A673 (cell line): Measurements from ENCODE around the gene GPR149. TPM values are rescaled to one million over a fixed set of nuclear protein-coding genes. Genes with fewer than 3 reads are reported as not detected.
"Not testable (repeated sequence)": the region's sequence is repeated elsewhere in the genome, so short reads cannot be mapped to it uniquely, and the experiment has no call there.

Experiments
- BruUV-seq: library from RNA; stranded (reverse); fragments of 400-500 nt; replicated peaks from 2 replicates; lab custom pipeline; 2021; lab: Mats Ljungman, UMichigan
- CTCF ChIA-PET: fragments of 300-600 bp; sonication (Branson Sonifier 250); formaldehyde crosslinking; loops from one replicate; lab custom pipeline; 2022; ENCODE audit warnings: antibody characterized with exemption; lab: Charles Lee
- POLR2A ChIA-PET: fragments of 300-600 bp; sonication (Branson Sonifier 250); formaldehyde crosslinking; loops from one replicate; lab custom pipeline; 2022; ENCODE audit warnings: antibody characterized with exemption; ENCODE audit not compliant: low non-redundant PET; lab: Charles Lee
- DNase-seq: peaks from one replicate; pipeline ENCODE4 v3.0.0-alpha.2; 2015; ENCODE audit warnings: low spot score
- H3K27ac ChIP-seq: fragments of 200-600 bp; sonication (generic); 2 replicates; pipeline ENCODE4 v1.5.1; 2016; ENCODE audit warnings: mixed run types, low read depth, mild to moderate bottlenecking, mixed read lengths, antibody characterized with exemption, low read length; ENCODE audit not compliant: poor library complexity, severe bottlenecking
- H3K27me3 ChIP-seq: fragments of 200-600 bp; sonication (generic); replicated peaks from 2 replicates; pipeline ENCODE4 v1.6.1; 2017; ENCODE audit warnings: mixed run types, low read depth, mild to moderate bottlenecking, mixed read lengths, antibody characterized with exemption, low read length; ENCODE audit not compliant: insufficient read depth, poor library complexity
- H3K36me3 ChIP-seq: fragments of 200-600 bp; sonication (generic); 2 replicates; pipeline ENCODE4 v1.6.1; 2016; ENCODE audit warnings: mixed run types, mild to moderate bottlenecking, mixed read lengths, antibody characterized with exemption, low read length; ENCODE audit not compliant: insufficient read depth, poor library complexity, severe bottlenecking
- H3K4me1 ChIP-seq: fragments of 200-600 bp; sonication (generic); 2 replicates; pipeline ENCODE4 v1.6.1; 2017; ENCODE audit warnings: mixed run types, mild to moderate bottlenecking, mixed read lengths, antibody characterized with exemption, low read length; ENCODE audit not compliant: insufficient read depth, poor library complexity, severe bottlenecking
- H3K4me3 ChIP-seq: fragments of 200-600 bp; sonication (generic); 2 replicates; pipeline ENCODE4 v1.5.1; 2016; ENCODE audit warnings: low read depth, mixed run types, mild to moderate bottlenecking, mixed read lengths, low read length; ENCODE audit not compliant: poor library complexity, severe bottlenecking
- H3K9me3 ChIP-seq: fragments of 200-600 bp; sonication (generic); 2 replicates; pipeline ENCODE4 v1.6.1; 2016; ENCODE audit warnings: mixed run types, low read depth, mild to moderate bottlenecking, mixed read lengths, antibody characterized with exemption, low read length; ENCODE audit not compliant: poor library complexity, severe bottlenecking
- EZH2 ChIP-seq: fragments of 200-600 bp; sonication (generic); IDR thresholded peaks from 2 replicates; pipeline ENCODE4 v1.6.1; 2017; ENCODE audit warnings: borderline replicate concordance, low read depth, mild to moderate bottlenecking, mixed read lengths, antibody characterized with exemption, low read length; ENCODE audit not compliant: poor library complexity, severe bottlenecking
- intact Hi-C: fragments of 100-400 bp; cut with micrococcal nuclease; formaldehyde crosslinking; loops from one replicate; pipeline ENCODE4 v1.10.0; 2022; ENCODE audit not compliant: unreplicated experiment
- total RNA-seq: library from RNA; stranded (reverse); gene quantifications from 2 replicates; pipeline ENCODE4 v1.2.3, GENCODE V29; 2021
- TF ChIP-seq, protein P1 (sequence below): fragments of 300-800, 200-600 bp; sonication (generic); conservative IDR thresholded peaks from 2 replicates; pipeline ENCODE4 v1.5.1; 2017; ENCODE audit warnings: low read depth, mild to moderate bottlenecking, antibody characterized with exemption, low read length, moderate library complexity, mixed read lengths

The GPR149 gene
- total RNA-seq, 1 experiment from 2014 or later: not detected

DNA sequence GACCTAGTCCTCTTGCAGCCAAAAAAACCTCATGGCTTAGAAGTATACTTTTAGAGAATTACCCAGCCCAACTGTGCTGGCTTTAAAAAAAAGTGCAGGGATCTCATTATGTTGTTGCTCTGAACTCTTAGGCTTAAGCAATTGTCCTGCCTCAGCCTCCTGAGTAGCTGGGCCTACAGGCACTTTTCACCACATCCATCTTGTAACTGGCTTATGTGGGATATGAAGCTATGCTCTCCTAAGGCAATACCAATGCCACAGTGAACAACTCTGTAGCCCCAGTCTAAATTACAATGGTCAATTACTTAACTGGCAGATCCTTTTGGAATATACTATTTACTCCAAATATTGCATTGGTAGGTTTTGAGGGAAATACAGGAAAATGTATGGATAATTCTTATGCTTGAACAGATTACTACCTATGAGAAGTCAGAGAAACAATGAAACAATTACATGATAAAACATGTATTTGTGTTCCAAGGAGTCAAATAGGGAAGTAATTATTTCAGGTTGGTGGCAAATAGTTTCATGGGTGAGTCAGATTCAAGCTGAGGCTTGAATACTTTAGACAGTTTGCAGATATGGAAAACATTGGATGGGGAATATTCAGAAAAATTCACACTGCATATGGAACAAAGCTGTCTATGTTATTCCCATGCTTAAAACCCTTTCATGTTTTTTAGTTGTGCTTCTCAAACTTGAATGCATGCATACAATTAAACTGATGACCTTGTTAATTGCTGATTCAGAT, 34.6 kb upstream of the GPR149 start:
- no peak for DNase-seq
- no peaks in the 10 kb centered on the region for H3K4me1 ChIP-seq
- intact Hi-C loops: no loop called here
- H3K4me3 ChIP-seq: no peak overlapping the region
- no peak for TF ChIP-seq EZH2
- TF ChIP-seq, protein P1, sequence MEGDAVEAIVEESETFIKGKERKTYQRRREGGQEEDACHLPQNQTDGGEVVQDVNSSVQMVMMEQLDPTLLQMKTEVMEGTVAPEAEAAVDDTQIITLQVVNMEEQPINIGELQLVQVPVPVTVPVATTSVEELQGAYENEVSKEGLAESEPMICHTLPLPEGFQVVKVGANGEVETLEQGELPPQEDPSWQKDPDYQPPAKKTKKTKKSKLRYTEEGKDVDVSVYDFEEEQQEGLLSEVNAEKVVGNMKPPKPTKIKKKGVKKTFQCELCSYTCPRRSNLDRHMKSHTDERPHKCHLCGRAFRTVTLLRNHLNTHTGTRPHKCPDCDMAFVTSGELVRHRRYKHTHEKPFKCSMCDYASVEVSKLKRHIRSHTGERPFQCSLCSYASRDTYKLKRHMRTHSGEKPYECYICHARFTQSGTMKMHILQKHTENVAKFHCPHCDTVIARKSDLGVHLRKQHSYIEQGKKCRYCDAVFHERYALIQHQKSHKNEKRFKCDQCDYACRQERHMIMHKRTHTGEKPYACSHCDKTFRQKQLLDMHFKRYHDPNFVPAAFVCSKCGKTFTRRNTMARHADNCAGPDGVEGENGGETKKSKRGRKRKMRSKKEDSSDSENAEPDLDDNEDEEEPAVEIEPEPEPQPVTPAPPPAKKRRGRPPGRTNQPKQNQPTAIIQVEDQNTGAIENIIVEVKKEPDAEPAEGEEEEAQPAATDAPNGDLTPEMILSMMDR: no peak
- no peaks in the 10 kb centered on the region for H3K9me3 ChIP-seq
- no peaks in the 10 kb centered on the region for H3K27me3 ChIP-seq
- CTCF ChIA-PET: no interaction called here
- H3K36me3 ChIP-seq: no peaks in the 10 kb centered on the region
- no TSS peak for BruUV-seq
- no peak overlapping the region for H3K27ac ChIP-seq
- POLR2A ChIA-PET: no interaction called here

DNA sequence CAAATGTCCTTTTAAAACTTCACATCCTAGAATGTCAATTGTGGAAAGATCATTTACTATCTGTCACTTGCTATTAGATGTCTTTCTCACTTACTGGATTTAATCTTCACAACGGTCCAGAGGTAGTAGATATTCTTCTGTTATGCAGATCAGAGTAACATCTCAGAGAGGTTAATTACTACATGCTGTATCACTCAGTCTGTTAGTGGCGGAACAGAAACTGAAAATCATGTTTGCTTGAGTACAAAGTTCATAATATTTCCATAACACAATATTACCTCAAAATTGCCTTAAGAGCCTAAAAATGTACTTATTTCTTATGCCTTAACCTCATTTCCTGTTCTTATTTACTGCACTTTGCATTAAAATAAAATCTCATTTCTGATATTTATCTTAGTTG, 28.6 kb upstream of the GPR149 start:
- intact Hi-C loops: no loop called here
- ChIA-PET CTCF (no interaction called here), POLR2A (no interaction called here)
- no TSS peak for BruUV-seq
- DNase-seq: no peak
- Histone ChIP-seq H3K9me3 (no peaks in the 10 kb centered on the region), H3K4me1 (no peaks in the 10 kb centered on the region), H3K27ac (no peak overlapping the region), H3K27me3 (no peaks in the 10 kb centered on the region), H3K4me3 (no peak overlapping the region), H3K36me3 (no peaks in the 10 kb centered on the region)
- TF ChIP-seq, protein P1: no peak
- TF ChIP-seq EZH2: no peak

DNA sequence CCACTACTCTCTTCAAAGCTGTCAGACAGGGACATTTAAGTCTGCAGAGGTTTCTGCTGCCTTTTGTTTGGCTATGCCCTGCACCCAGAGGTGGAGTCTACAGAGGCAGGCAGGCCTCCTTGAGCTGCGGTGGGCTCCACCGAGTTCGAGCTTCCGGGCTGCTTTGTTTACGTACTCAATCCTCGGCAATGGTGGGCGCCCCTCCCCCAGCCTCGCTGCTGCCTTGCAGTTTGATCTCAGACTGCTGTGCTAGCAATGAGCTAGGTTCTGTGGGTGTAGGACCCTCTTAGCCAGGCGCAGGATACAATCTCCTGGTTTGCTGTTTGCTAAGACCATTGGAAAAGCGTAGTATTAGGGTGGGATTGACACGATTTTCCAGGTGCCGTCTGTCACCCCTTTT, 9.1 kb upstream of the GPR149 start:
- H3K27ac ChIP-seq, H3K4me3 ChIP-seq, H3K27me3 ChIP-seq, H3K9me3 ChIP-seq, H3K36me3 ChIP-seq, H3K4me1 ChIP-seq, DNase-seq, POLR2A ChIA-PET, BruUV-seq, CTCF ChIA-PET, intact Hi-C loops: not testable (repeated sequence)

DNA sequence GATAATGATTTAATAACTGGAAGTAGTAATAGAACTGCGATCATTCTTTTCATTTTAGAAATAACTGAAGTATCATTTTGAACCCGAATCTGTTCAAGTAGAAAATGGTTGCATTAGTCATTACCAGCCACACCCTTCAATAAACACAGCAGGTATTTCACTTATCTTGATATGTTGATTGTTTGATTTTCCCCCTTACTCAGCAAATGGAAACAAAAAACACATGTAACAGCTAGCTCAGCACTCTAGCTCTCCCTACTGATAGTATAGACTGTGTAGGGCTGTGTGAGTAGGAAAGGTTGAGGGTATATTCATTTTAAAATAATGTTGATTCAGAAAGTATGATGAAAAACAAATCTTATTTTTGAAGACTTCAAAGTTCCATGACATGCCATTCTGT, 1.1 kb upstream of the GPR149 start:
- no peak overlapping the region for H3K4me3 ChIP-seq
- no peak for TF ChIP-seq EZH2
- H3K27me3 ChIP-seq: peaks cover 57% of the 10 kb centered on the region
- ChIA-PET CTCF (no interaction called here), POLR2A (no interaction called here)
- no peak overlapping the region for H3K27ac ChIP-seq
- no peaks in the 10 kb centered on the region for H3K9me3 ChIP-seq
- BruUV-seq: no TSS peak
- H3K4me1 ChIP-seq: no peaks in the 10 kb centered on the region
- no peak for DNase-seq
- H3K36me3 ChIP-seq: no peaks in the 10 kb centered on the region
- intact Hi-C loops: no loop called here
